ENCODE data around the gene MAP4K5. TPM values are rescaled to one million over a fixed set of nuclear protein-coding genes. Genes with fewer than 3 reads are reported as not detected.

MAP4K5 gene
- total RNA-seq, 1 experiment from 2014 or later, result 39.1 TPM

DNA sequence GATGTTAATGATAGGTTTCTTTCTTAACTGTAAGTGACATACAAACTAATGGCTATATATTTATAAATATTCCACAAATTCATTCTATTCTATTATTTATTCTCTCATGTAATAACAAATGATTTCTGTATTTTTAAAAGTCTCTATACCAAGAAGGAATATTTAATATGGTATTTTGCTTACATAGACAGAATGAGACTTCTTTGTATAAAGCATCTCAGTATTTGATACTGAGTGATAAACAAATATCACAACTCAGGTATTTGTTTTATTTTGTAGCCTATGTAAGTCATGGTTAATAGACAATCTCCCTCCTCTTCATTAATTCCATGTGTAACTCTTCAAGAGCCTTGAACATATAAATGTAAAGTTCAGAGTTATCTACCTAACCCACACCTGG, 45.6 kb upstream of the MAP4K5 start:
- intact Hi-C loops (cut with micrococcal nuclease), result no loop called here
- H3K9me3 ChIP-seq (ENCODE audit: control insufficient read depth in 1 of 2, insufficient read depth in 1 of 2, low read depth in 1 of 2, low read length in 2 of 2), result no peaks in the 10 kb centered on the region
- H3K27me3 ChIP-seq (ENCODE audit: insufficient read depth, low read length), result no peaks in the 10 kb centered on the region
- no peaks in the 10 kb centered on the region for H3K79me2 ChIP-seq (ENCODE audit: insufficient read depth, low read length)
- H2AFZ ChIP-seq (ENCODE audit: low read depth, low read length, poor library complexity, severe bottlenecking), result no peak overlapping the region
- CTCF ChIA-PET, result no interaction called here
- no peak overlapping the region for H3K27ac ChIP-seq (ENCODE audit: low read depth, low read length)
- H3K9ac ChIP-seq (ENCODE audit: low read length), result no peak overlapping the region
- POLR2A ChIA-PET, result no interaction called here
- H4K20me1 ChIP-seq (ENCODE audit: insufficient read depth), result no peaks in the 10 kb centered on the region
- ATAC-seq, result no peak
- peaks cover 0 to 8% of the 10 kb centered on the region in 2 experiments; a peak in 2 of 4 replicates for H3K4me1 ChIP-seq (ENCODE audit: control insufficient read depth in 1 of 2, insufficient read depth in 2 of 2, low read length in 2 of 2)
- TF ChIP-seq POLR2A (IDR thresholded peaks at IDR 0.05; ENCODE audit: borderline replicate concordance, extremely low read depth, insufficient read depth, insufficient read length) (no peak), ELF1 (IDR thresholded peaks at IDR 0.05; ENCODE audit: borderline replicate concordance, low read depth) (no peak), EGR1 (IDR thresholded peaks at IDR 0.05; ENCODE audit: low read depth) (no peak), EZH2 (IDR thresholded peaks at IDR 0.05) (no peak), FOSL1 (IDR thresholded peaks at IDR 0.05; ENCODE audit: low read depth) (no peak), CBX3 (IDR thresholded peaks at IDR 0.05; ENCODE audit: low read depth) (no peak), EZH2phosphoT487 (IDR thresholded peaks at IDR 0.05; ENCODE audit: borderline replicate concordance) (no peak), SIN3A (IDR thresholded peaks at IDR 0.05; ENCODE audit: low read depth) (no peak), POLR2AphosphoS5 (IDR thresholded peaks at IDR 0.05; ENCODE audit: low read depth, low read length) (no peak), SP1 (IDR thresholded peaks at IDR 0.05; ENCODE audit: low read depth) (no peak), RAD21 (IDR thresholded peaks at IDR 0.05; ENCODE audit: low read depth) (no peak), TCF7L2 (IDR thresholded peaks at IDR 0.05; ENCODE audit: borderline replicate concordance, extremely low read depth, insufficient read depth, insufficient read length) (no peak), JUND (IDR thresholded peaks at IDR 0.05) (no peak)
- TF ChIP-seq, protein P1, sequence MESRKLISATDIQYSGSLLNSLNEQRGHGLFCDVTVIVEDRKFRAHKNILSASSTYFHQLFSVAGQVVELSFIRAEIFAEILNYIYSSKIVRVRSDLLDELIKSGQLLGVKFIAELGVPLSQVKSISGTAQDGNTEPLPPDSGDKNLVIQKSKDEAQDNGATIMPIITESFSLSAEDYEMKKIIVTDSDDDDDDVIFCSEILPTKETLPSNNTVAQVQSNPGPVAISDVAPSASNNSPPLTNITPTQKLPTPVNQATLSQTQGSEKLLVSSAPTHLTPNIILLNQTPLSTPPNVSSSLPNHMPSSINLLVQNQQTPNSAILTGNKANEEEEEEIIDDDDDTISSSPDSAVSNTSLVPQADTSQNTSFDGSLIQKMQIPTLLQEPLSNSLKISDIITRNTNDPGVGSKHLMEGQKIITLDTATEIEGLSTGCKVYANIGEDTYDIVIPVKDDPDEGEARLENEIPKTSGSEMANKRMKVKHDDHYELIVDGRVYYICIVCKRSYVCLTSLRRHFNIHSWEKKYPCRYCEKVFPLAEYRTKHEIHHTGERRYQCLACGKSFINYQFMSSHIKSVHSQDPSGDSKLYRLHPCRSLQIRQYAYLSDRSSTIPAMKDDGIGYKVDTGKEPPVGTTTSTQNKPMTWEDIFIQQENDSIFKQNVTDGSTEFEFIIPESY (IDR thresholded peaks at IDR 0.05; ENCODE audit: extremely low read depth, insufficient replicate concordance, low read length), result no peak
- TF ChIP-seq, protein P2, sequence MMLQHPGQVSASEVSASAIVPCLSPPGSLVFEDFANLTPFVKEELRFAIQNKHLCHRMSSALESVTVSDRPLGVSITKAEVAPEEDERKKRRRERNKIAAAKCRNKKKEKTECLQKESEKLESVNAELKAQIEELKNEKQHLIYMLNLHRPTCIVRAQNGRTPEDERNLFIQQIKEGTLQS (IDR thresholded peaks at IDR 0.05), result no peak
- no peak overlapping the region for H3K4me3 ChIP-seq (replicated peaks in 1 of 2; ENCODE audit: low read depth in 1 of 2, low read length in 2 of 2)
- no peak for DNase-seq (ENCODE audit: low read depth, low spot score)
- H3K4me2 ChIP-seq (ENCODE audit: low read length), result no peak overlapping the region
- RAD21 ChIA-PET (ENCODE audit: low non-redundant PET in 1 of 2, low total read pairs in 2 of 2, uncharacterized antibody in 2 of 2, unreplicated experiment in 2 of 2), result no interaction called here
- no peaks in the 10 kb centered on the region for H3K36me3 ChIP-seq (ENCODE audit: control insufficient read depth in 1 of 2, insufficient read depth in 2 of 2, low read length in 2 of 2)
- BruUV-seq (replicated peaks), result no TSS peak
- peaks cover 5% of the 10 kb centered on the region; the same call in 1 of the 2 replicates for H3K9me2 ChIP-seq (ENCODE audit: insufficient read depth)
